GM12878 (cell line): ENCODE data around the gene HDDC2. TPM values are rescaled to one million over a fixed set of nuclear protein-coding genes. Genes with fewer than 3 reads are reported as not detected.

Experiments
- ATAC-seq: fragments of 200-7000 bp; cut with Tn5 transposase; 3 replicates; pipeline ENCODE4 v1.9.1; 2020; ENCODE audit warnings: mild to moderate bottlenecking, moderate library complexity
- BruUV-seq: library from RNA; stranded (reverse); fragments of 400-500 nt; replicated peaks from 2 replicates; lab custom pipeline; 2021; lab: Mats Ljungman, UMichigan
- CTCF ChIA-PET: fragments of 300-600 bp; sonication (Branson Sonifier 250); formaldehyde crosslinking; extraction: SDS; loops from one replicate; lab custom pipeline; 2021; ENCODE audit warnings: inconsistent platforms; lab: Yijun Ruan, JAX
- POLR2A ChIA-PET: fragments of 350-600 bp; formaldehyde crosslinking; extraction: SDS; loops from one replicate; lab custom pipeline; 2021; ENCODE audit warnings: inconsistent platforms; lab: Charles Lee
- RAD21 ChIA-PET: fragments of 300-600 bp; sonication (Branson Sonifier 250); formaldehyde crosslinking; loops from one replicate; lab custom pipeline; 2023; ENCODE audit warnings: antibody characterized with exemption; ENCODE audit not compliant: unreplicated experiment; lab: Charles Lee
- SMC1A ChIA-PET: fragments of 300-600 bp; sonication (Branson Sonifier 250); formaldehyde crosslinking; loops from one replicate; lab custom pipeline; 2023; ENCODE audit not compliant: unreplicated experiment, uncharacterized antibody; lab: Charles Lee
- DNase-seq: peaks from one replicate; pipeline ENCODE4 v3.0.0-alpha.2; 2011; ENCODE audit warnings: low read depth, low spot score
- FAIRE-seq: peaks from 3 replicates; lab custom pipeline; 2011; peaks lifted over from hg19 to GRCh38; lab: Jason Lieb, UNC
- H2AFZ ChIP-seq: 2 replicates; pipeline ENCODE4 v1.6.0; 2011; ENCODE audit warnings: low read depth, low read length, control low read depth; ENCODE audit not compliant: control insufficient read depth
- H3K27ac ChIP-seq: 2 replicates; pipeline ENCODE4 v1.5.1; 2011; ENCODE audit warnings: control low read depth; ENCODE audit not compliant: control insufficient read depth, insufficient read depth
- H3K27me3 ChIP-seq, 2 experiments: replicated peaks in 1 of 2; 2 replicates each; pipeline versions ENCODE4 v1.6.0 to v1.6.1; 2011; ENCODE audit warnings: low read length in 1 of 2; ENCODE audit not compliant: control insufficient read depth in 2 of 2, insufficient read depth in 2 of 2
- H3K36me3 ChIP-seq, 2 experiments: 2 replicates each; pipeline ENCODE4 v1.5.1; 2011; ENCODE audit warnings: low read length in 1 of 2; ENCODE audit not compliant: control insufficient read depth in 2 of 2, insufficient read depth in 2 of 2
- H3K4me1 ChIP-seq: 2 replicates; pipeline ENCODE4 v1.6.1; 2011; ENCODE audit warnings: mild to moderate bottlenecking, low read length, moderate library complexity, mixed read lengths; ENCODE audit not compliant: control insufficient read depth, insufficient read depth
- H3K4me2 ChIP-seq: 2 replicates; pipeline ENCODE4 v1.6.0; 2011; ENCODE audit warnings: control low read depth; ENCODE audit not compliant: control insufficient read depth, insufficient read depth
- H3K4me3 ChIP-seq: fragments of 200-600 bp; sonication (generic); 2 replicates; pipeline ENCODE4 v1.5.1; 2016
- H3K79me2 ChIP-seq: 2 replicates; pipeline ENCODE4 v1.6.0; 2011; ENCODE audit warnings: low read length; ENCODE audit not compliant: control insufficient read depth, insufficient read depth
- H3K9ac ChIP-seq: 2 replicates; pipeline ENCODE4 v1.8.0; 2011; ENCODE audit warnings: low read length, control low read depth, mixed read lengths; ENCODE audit not compliant: control insufficient read depth, insufficient read depth
- H3K9me3 ChIP-seq: replicated peaks from 3 replicates; pipeline ENCODE4 v1.5.1; 2011; ENCODE audit warnings: mild to moderate bottlenecking, low read length; ENCODE audit not compliant: control insufficient read depth, insufficient read depth
- H4K20me1 ChIP-seq: 2 replicates; pipeline ENCODE4 v1.6.0; 2011; ENCODE audit not compliant: control insufficient read depth, insufficient read depth
- BMI1 ChIP-seq: fragments of 450-650 bp; IDR thresholded peaks from 2 replicates; pipeline ENCODE4 v1.6.1; 2016; ENCODE audit warnings: mild to moderate bottlenecking, moderate library complexity, borderline replicate concordance
- CBX3 ChIP-seq: fragments of 200-600 bp; sonication (generic); IDR thresholded peaks from 2 replicates; pipeline ENCODE4 v1.6.1; 2016; ENCODE audit warnings: low read depth, borderline replicate concordance
- CEBPB ChIP-seq, 2 experiments: fragments of 150-350 bp in 1 of 2; IDR thresholded peaks; 2 replicates each; pipeline ENCODE4 v1.6.1; 2012 to 2014; ENCODE audit warnings: low read depth in 2 of 2, low read length in 2 of 2, borderline replicate concordance in 1 of 2, inconsistent platforms in 1 of 2
- HDAC2 ChIP-seq: fragments of 200-600 bp; sonication (generic); IDR thresholded peaks from 2 replicates; pipeline ENCODE4 v1.6.1; 2017
- LARP7 ChIP-seq: fragments of 450-650 bp; IDR thresholded peaks from 2 replicates; pipeline ENCODE4 v1.6.1; 2017; ENCODE audit warnings: mild to moderate bottlenecking
- NR2F1 ChIP-seq: fragments of 450-650 bp; conservative IDR thresholded peaks from 2 replicates; pipeline ENCODE4 v1.6.1; 2017; ENCODE audit warnings: mild to moderate bottlenecking
- SIN3A ChIP-seq: IDR thresholded peaks from 2 replicates; pipeline ENCODE4 v1.6.1; 2012; ENCODE audit warnings: low read depth, low read length, improper control_type of control experiment
- SP1 ChIP-seq: IDR thresholded peaks from one replicate; pipeline ENCODE4 v1.6.1; 2011; ENCODE audit warnings: low read depth, low read length
- TBL1XR1 ChIP-seq: IDR thresholded peaks from 2 replicates; pipeline ENCODE4 v1.6.1; 2012; ENCODE audit warnings: low read depth, low read length, improper control_type of control experiment
- TCF7 ChIP-seq: IDR thresholded peaks from 2 replicates; pipeline ENCODE4 v1.6.1; 2014; ENCODE audit warnings: antibody characterized with exemption, borderline replicate concordance
- WRNIP1 ChIP-seq: IDR thresholded peaks from 2 replicates; pipeline ENCODE4 v1.6.1; 2011; ENCODE audit warnings: low read depth, low read length, improper control_type of control experiment, borderline replicate concordance
- ZNF384 ChIP-seq: IDR thresholded peaks from 2 replicates; pipeline ENCODE4 v1.6.1; 2012; ENCODE audit warnings: low read depth, mild to moderate bottlenecking, low read length, improper control_type of control experiment, borderline replicate concordance
- ZSCAN29 ChIP-seq: fragments of 450-650 bp; IDR thresholded peaks from 2 replicates; pipeline ENCODE4 v1.6.1; 2017; ENCODE audit warnings: mild to moderate bottlenecking, moderate library complexity
- WGBS: methylation state at CpG from one replicate; pipeline ENCODE4 v1.1.6; 2016; ENCODE audit warnings: low lambda C conversion rate; ENCODE audit not compliant: insufficient replicate concordance, insufficient coverage; ENCODE audit errors: missing lambda C conversion rate; 5-methylcytosine and 5-hydroxymethylcytosine counted together
- in situ Hi-C: fragments of 300-500 bp; cut with MboI; formaldehyde crosslinking; loops from 9 replicates; pipeline ENCODE4 v1.14.3; 2018; ENCODE audit warnings: mixed read lengths
- intact Hi-C: fragments of 100-400 bp; cut with micrococcal nuclease; formaldehyde crosslinking; loops from one replicate; pipeline ENCODE4 v1.14.2; 2022; ENCODE audit not compliant: unreplicated experiment
- polyA plus RNA-seq, 11 experiments: library from polyadenylated mRNA; depleted of rRNA in 4 of 11; unstranded in 6 of 11; stranded (reverse) in 5 of 11; fragments of >200 nt; fragmentation: Nextera tagmentation in 4 of 11; fragmentation: Illumina TruSeq in 1 of 11; extraction: Ambion mirVana in 4 of 11; extraction: Trizol in 1 of 11; gene quantifications; 1 replicate in 1 of 11; 2 replicates in 10 of 11; pipeline versions ENCODE4 v1.2.1 to v1.2.3, GENCODE V29; 2011 to 2016; ENCODE audit warnings: inconsistent platforms in 2 of 11, missing spikeins in 2 of 11, low read depth in 1 of 11
- total RNA-seq, 4 experiments: library from RNA; depleted of rRNA in 3 of 4; stranded (reverse); fragments of >200 nt in 3 of 4; fragmentation: Illumina TruSeq in 1 of 4; extraction: Trizol in 1 of 4; gene quantifications; 2 replicates each; pipeline versions ENCODE4 v1.2.1 to v1.2.3, GENCODE V29; 2013 to 2021
- TF ChIP-seq, protein P1 (sequence below): fragments of 450-650 bp; IDR thresholded peaks from 2 replicates; pipeline ENCODE4 v1.6.1; 2018; ENCODE audit warnings: borderline replicate concordance, mild to moderate bottlenecking; ENCODE audit not compliant: partially characterized antibody
- TF ChIP-seq, protein P2 (sequence below): fragments of 450-650 bp; IDR thresholded peaks from 2 replicates; pipeline ENCODE4 v1.6.1; 2016; ENCODE audit warnings: mild to moderate bottlenecking
- TF ChIP-seq, protein P3 (sequence below): IDR thresholded peaks from 2 replicates; pipeline ENCODE4 v1.6.1; 2012; ENCODE audit warnings: low read length, inconsistent platforms
- TF ChIP-seq, protein P4 (sequence below): fragments of 450-650 bp; IDR thresholded peaks from 2 replicates; pipeline ENCODE4 v1.6.1; 2017; ENCODE audit warnings: mild to moderate bottlenecking
- TF ChIP-seq, protein P5 (sequence below): IDR thresholded peaks from 2 replicates; pipeline ENCODE4 v1.6.1; 2012; ENCODE audit warnings: low read depth, low read length, improper control_type of control experiment

HDDC2 gene
- total and polyA plus RNA-seq, 10 of the 15 experiments (the other 5 are each of a cell fraction or from before 2014, with no cell fraction given) = 54.5 to 148 (median 92.7) TPM

DNA sequence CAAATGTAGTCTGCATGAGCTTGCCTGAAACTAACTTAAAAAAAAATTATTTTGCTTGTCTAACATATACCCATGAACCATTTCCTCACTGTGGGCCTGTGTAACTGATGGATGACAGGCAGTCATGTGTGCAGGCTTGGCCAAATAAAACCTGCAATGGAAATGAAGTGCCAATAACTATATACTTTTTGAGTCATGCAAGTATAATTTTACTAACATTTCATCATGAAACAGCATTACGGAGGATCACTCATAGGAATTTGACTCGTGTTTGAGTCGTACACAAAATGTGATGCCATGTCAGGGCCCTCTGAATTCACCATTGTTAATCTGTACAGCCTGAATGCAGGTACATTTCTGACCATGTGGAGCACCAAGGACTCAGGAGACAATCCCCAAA, 46.6 kb downstream of the HDDC2 start:
- Histone ChIP-seq H3K4me1 (no peaks in the 10 kb centered on the region), H3K9ac (no peak overlapping the region), H4K20me1 (no peaks in the 10 kb centered on the region), H3K36me3 (no peaks in the 10 kb centered on the region), H3K9me3 (no peaks in the 10 kb centered on the region), H3K4me3 (no peak overlapping the region), H3K27ac (no peak overlapping the region), H3K27me3 (no peaks in the 10 kb centered on the region; a peak in 1 of 4 replicates), H3K79me2 (no peaks in the 10 kb centered on the region), H2AFZ (no peak overlapping the region), H3K4me2 (no peak overlapping the region)
- intact Hi-C loops = no loop called here
- FAIRE-seq = no peak
- peak; percentile 28; the same call in 1 of the 3 replicates for ATAC-seq
- no TSS peak for BruUV-seq
- no peak for DNase-seq
- SMC1A ChIA-PET = no interaction called here
- in situ Hi-C loops = no loop called here
- RAD21 ChIA-PET = no interaction called here
- 13% methylated on average over 3 of the region's 3 CpGs for WGBS
- POLR2A ChIA-PET = no interaction called here
- TF ChIP-seq HDAC2 = no peak
- TF ChIP-seq TCF7 = no peak
- TF ChIP-seq, protein P1, sequence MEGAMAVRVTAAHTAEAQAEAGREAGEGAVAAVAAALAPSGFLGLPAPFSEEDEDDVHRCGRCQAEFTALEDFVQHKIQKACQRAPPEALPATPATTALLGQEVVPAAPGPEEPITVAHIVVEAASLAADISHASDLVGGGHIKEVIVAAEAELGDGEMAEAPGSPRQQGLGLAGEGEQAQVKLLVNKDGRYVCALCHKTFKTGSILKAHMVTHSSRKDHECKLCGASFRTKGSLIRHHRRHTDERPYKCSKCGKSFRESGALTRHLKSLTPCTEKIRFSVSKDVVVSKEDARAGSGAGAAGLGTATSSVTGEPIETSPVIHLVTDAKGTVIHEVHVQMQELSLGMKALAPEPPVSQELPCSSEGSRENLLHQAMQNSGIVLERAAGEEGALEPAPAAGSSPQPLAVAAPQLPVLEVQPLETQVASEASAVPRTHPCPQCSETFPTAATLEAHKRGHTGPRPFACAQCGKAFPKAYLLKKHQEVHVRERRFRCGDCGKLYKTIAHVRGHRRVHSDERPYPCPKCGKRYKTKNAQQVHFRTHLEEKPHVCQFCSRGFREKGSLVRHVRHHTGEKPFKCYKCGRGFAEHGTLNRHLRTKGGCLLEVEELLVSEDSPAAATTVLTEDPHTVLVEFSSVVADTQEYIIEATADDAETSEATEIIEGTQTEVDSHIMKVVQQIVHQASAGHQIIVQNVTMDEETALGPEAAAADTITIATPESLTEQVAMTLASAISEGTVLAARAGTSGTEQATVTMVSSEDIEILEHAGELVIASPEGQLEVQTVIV = no peak
- TF ChIP-seq, protein P2, sequence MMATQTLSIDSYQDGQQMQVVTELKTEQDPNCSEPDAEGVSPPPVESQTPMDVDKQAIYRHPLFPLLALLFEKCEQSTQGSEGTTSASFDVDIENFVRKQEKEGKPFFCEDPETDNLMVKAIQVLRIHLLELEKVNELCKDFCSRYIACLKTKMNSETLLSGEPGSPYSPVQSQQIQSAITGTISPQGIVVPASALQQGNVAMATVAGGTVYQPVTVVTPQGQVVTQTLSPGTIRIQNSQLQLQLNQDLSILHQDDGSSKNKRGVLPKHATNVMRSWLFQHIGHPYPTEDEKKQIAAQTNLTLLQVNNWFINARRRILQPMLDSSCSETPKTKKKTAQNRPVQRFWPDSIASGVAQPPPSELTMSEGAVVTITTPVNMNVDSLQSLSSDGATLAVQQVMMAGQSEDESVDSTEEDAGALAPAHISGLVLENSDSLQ = no peak
- TF ChIP-seq CBX3 = no peak
- no peak for TF ChIP-seq LARP7
- TF ChIP-seq SIN3A = no peak
- TF ChIP-seq, protein P3, sequence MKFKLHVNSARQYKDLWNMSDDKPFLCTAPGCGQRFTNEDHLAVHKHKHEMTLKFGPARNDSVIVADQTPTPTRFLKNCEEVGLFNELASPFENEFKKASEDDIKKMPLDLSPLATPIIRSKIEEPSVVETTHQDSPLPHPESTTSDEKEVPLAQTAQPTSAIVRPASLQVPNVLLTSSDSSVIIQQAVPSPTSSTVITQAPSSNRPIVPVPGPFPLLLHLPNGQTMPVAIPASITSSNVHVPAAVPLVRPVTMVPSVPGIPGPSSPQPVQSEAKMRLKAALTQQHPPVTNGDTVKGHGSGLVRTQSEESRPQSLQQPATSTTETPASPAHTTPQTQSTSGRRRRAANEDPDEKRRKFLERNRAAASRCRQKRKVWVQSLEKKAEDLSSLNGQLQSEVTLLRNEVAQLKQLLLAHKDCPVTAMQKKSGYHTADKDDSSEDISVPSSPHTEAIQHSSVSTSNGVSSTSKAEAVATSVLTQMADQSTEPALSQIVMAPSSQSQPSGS = no peak
- no peak for TF ChIP-seq WRNIP1
- TF ChIP-seq BMI1 = no peak
- TF ChIP-seq SP1 = no peak
- TF ChIP-seq NR2F1 = no peak
- TF ChIP-seq, protein P4, sequence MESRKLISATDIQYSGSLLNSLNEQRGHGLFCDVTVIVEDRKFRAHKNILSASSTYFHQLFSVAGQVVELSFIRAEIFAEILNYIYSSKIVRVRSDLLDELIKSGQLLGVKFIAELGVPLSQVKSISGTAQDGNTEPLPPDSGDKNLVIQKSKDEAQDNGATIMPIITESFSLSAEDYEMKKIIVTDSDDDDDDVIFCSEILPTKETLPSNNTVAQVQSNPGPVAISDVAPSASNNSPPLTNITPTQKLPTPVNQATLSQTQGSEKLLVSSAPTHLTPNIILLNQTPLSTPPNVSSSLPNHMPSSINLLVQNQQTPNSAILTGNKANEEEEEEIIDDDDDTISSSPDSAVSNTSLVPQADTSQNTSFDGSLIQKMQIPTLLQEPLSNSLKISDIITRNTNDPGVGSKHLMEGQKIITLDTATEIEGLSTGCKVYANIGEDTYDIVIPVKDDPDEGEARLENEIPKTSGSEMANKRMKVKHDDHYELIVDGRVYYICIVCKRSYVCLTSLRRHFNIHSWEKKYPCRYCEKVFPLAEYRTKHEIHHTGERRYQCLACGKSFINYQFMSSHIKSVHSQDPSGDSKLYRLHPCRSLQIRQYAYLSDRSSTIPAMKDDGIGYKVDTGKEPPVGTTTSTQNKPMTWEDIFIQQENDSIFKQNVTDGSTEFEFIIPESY = no peak
- no peak for TF ChIP-seq ZNF384
- TF ChIP-seq, protein P5, sequence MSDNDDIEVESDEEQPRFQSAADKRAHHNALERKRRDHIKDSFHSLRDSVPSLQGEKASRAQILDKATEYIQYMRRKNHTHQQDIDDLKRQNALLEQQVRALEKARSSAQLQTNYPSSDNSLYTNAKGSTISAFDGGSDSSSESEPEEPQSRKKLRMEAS = no peak
- no peak for TF ChIP-seq TBL1XR1
- TF ChIP-seq ZSCAN29 = no peak
- TF ChIP-seq CEBPB (IDR thresholded peaks at IDR 0.05; ENCODE audit: borderline replicate concordance in 1 of 2, low read depth in 2 of 2, low read length in 2 of 2) = no peak
- CTCF ChIA-PET = no interaction called here
